K562 (cell line): ENCODE results near the gene FAM107B. TPM values are rescaled to one million over a fixed set of nuclear protein-coding genes. Genes with fewer than 3 reads are reported as not detected.

Source experiments
- ARID4B ChIP-seq: sonication (generic); formaldehyde crosslinking; IDR thresholded peaks from 2 replicates; pipeline ENCODE4 v1.8.0; 2022; ENCODE audit warnings: mild to moderate bottlenecking, missing genetic modification reagents
- CTCF ChIP-seq, 3 experiments: IDR thresholded peaks in 2 of 3; conservative IDR thresholded peaks in 1 of 3; 2 replicates each; pipeline ENCODE4 v1.5.1; 2011 to 2012; ENCODE audit warnings: low read length in 3 of 3, mild to moderate bottlenecking in 3 of 3, control low read depth in 2 of 3, improper control_type of control experiment in 1 of 3, inconsistent platforms in 1 of 3, low read depth in 1 of 3, mixed read lengths in 1 of 3, moderate library complexity in 1 of 3; ENCODE audit not compliant: insufficient read depth in 2 of 3
- polyA plus RNA-seq, 8 experiments: library from polyadenylated mRNA; depleted of rRNA in 4 of 8; stranded (reverse) in 5 of 8; unstranded in 3 of 8; fragments of >200 nt; fragmentation: Nextera tagmentation in 2 of 8; fragmentation: Illumina TruSeq in 1 of 8; extraction: Ambion mirVana in 2 of 8; extraction: Trizol in 1 of 8; gene quantifications; 2 replicates each; pipeline versions ENCODE4 v1.2.1 to v1.2.3, GENCODE V29; 2011 to 2014; ENCODE audit warnings: inconsistent platforms in 1 of 8, missing spikeins in 1 of 8
- total RNA-seq, 7 experiments: library from RNA; depleted of rRNA in 6 of 7; stranded (reverse); fragments of >200 nt in 6 of 7; fragmentation: Illumina TruSeq in 2 of 7; extraction: Trizol in 2 of 7; gene quantifications; 2 replicates each; pipeline versions ENCODE4 v1.2.1 to v1.2.3, GENCODE V29; 2011 to 2021; ENCODE audit warnings: low replicate concordance in 1 of 7

The FAM107B gene
- total and polyA plus RNA-seq, 9 of the 15 experiments (the other 6 are each of a cell fraction or from before 2014, with no cell fraction given) = 0.40 to 2.8 (median 1.4) TPM

GRCh38 chr10:14676732-14677131, 98.0 kb downstream of the FAM107B start (continued):
- TF ChIP-seq ARID4B (CRISPR knock-in tag) (no peak), CTCF (IDR thresholded peaks at IDR 0.05 in 2 of 3, conservative IDR thresholded peaks at IDR 0.05 in 1 of 3; ENCODE audit: insufficient read depth in 2 of 3, low read depth in 1 of 3, low read length in 3 of 3) (no peak)
